GM13976 (cell line): ENCODE measurements around the gene PTPN3.
A peak's percentile ranks its signal among the peaks of the same experiment; 100 is the strongest.

Source experiments
- DNase-seq: peaks from one replicate; pipeline ENCODE4 v3.0.0; 2012; ENCODE audit warnings: low spot score
- in situ Hi-C: fragments of 300-500 bp; cut with MboI; formaldehyde crosslinking; loops from one replicate; pipeline ENCODE4 v1.12.0; 2022; ENCODE audit warnings: low sequenced_read_pairs, mixed read lengths, inconsistent platforms; ENCODE audit not compliant: unreplicated experiment
- TF ChIP-seq, protein P1 (sequence below): IDR thresholded peaks from 2 replicates; pipeline ENCODE4 v1.5.1; 2012; ENCODE audit warnings: borderline replicate concordance, mild to moderate bottlenecking; ENCODE audit not compliant: insufficient read depth; ENCODE audit errors: extremely low read depth, missing control alignments, control extremely low read depth

PTPN3 gene

GRCh38 chr9:109416135-109416706, 81.9 kb downstream of the PTPN3 start:
- in situ Hi-C loops = no loop called here
- peak; percentile 72 for DNase-seq
- TF ChIP-seq, protein P1, sequence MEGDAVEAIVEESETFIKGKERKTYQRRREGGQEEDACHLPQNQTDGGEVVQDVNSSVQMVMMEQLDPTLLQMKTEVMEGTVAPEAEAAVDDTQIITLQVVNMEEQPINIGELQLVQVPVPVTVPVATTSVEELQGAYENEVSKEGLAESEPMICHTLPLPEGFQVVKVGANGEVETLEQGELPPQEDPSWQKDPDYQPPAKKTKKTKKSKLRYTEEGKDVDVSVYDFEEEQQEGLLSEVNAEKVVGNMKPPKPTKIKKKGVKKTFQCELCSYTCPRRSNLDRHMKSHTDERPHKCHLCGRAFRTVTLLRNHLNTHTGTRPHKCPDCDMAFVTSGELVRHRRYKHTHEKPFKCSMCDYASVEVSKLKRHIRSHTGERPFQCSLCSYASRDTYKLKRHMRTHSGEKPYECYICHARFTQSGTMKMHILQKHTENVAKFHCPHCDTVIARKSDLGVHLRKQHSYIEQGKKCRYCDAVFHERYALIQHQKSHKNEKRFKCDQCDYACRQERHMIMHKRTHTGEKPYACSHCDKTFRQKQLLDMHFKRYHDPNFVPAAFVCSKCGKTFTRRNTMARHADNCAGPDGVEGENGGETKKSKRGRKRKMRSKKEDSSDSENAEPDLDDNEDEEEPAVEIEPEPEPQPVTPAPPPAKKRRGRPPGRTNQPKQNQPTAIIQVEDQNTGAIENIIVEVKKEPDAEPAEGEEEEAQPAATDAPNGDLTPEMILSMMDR = no peak

GRCh38 chr9:109414125-109414785, 83.9 kb downstream of the PTPN3 start:
- in situ Hi-C loops = no loop called here
- DNase-seq = no peak

DNA sequence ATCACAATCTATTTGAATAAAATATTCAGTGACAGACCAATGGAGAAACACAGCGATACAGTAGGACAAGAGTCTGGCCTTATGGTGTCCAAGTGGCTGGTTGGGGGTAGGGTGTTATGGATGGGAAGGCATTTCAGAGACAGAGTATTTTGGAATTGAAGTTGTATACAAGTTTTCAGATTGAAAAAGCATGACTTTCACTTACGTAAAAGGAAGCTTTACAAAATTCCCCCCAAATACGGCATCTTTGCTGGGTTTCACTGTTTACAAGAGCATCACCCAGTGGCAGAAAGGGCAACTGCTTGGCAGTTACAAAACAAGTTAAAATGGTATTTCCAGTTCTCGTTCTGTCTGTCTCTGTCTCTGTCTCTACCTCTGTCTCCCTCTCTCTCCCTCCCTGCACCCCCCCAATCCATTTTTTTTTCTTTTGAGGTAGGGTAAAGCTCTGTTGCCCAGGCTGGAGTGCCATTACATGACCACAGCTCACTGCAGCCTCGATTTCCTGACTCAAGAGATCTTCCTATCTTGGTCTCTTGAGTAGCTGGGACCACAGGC, 86.2 kb downstream of the PTPN3 start:
- TF ChIP-seq, protein P1 = peak; percentile 82
- peak; percentile 64 for DNase-seq
- in situ Hi-C loops = no loop called here

More at GRCh38 chr9:109414125-109414785, 83.9 kb downstream of the PTPN3 start:
- TF ChIP-seq, protein P1 = no peak

GRCh38 chr9:109411069-109411761, 86.9 kb downstream of the PTPN3 start:
- in situ Hi-C loops = no loop called here
- TF ChIP-seq, protein P1 = no peak
- peak; percentile 77 for DNase-seq

- in situ Hi-C loops = loop anchor here (10.0 kb wide), 1 partner anchor 165 kb away; no protein-coding TSS in a partner anchor
- TF ChIP-seq, protein P1 = peak; percentile 12
- no peak for DNase-seq
Observed at GRCh38 chr9:109409773-109410397, 88.2 kb downstream of the PTPN3 start.
